ENCODE results near the gene DAP. TPM values are rescaled to one million over a fixed set of nuclear protein-coding genes. Genes with fewer than 3 reads are reported as not detected.

Gene DAP
- total and polyA plus RNA-seq, 10 of the 15 experiments (the other 5 are each of a cell fraction or from before 2014, with no cell fraction given) = 12.9 to 130 (median 49.9) TPM

- TF ChIP-seq FOS (IDR thresholded peaks at IDR 0.05; ENCODE audit: borderline replicate concordance, extremely low read depth, insufficient read length) = peak; percentile 2
- TF ChIP-seq PML (IDR thresholded peaks at IDR 0.05; ENCODE audit: low read length) = no peak
- peak; percentile 82 for TF ChIP-seq POLR2AphosphoS5 (IDR thresholded peaks at IDR 0.05; ENCODE audit: low read length)
- TF ChIP-seq ETV6 (conservative IDR thresholded peaks at IDR 0.05 in 1 of 2, IDR thresholded peaks at IDR 0.05 in 1 of 2; ENCODE audit: borderline replicate concordance in 1 of 2, low read depth in 1 of 2) = peak in 1 of 2 experiments; percentile 96; a peak in 2 of 4 replicates
- no peak for TF ChIP-seq SIN3A (IDR thresholded peaks at IDR 0.05; ENCODE audit: low read depth, low read length)
- TF ChIP-seq, protein P1, sequence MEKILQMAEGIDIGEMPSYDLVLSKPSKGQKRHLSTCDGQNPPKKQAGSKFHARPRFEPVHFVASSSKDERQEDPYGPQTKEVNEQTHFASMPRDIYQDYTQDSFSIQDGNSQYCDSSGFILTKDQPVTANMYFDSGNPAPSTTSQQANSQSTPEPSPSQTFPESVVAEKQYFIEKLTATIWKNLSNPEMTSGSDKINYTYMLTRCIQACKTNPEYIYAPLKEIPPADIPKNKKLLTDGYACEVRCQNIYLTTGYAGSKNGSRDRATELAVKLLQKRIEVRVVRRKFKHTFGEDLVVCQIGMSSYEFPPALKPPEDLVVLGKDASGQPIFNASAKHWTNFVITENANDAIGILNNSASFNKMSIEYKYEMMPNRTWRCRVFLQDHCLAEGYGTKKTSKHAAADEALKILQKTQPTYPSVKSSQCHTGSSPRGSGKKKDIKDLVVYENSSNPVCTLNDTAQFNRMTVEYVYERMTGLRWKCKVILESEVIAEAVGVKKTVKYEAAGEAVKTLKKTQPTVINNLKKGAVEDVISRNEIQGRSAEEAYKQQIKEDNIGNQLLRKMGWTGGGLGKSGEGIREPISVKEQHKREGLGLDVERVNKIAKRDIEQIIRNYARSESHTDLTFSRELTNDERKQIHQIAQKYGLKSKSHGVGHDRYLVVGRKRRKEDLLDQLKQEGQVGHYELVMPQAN (conservative IDR thresholded peaks at IDR 0.05) = 0 out of 2 replicates have a peak, but pooled peaks have one; percentile 50
- TF ChIP-seq CBFB (IDR thresholded peaks at IDR 0.05; ENCODE audit: low read depth) = peak; percentile 75; the same call in 1 of the 2 replicates
- 0 out of 2 replicates have a peak, but pooled peaks have one; percentile 57 for TF ChIP-seq RCOR1 (conservative IDR thresholded peaks at IDR 0.05; ENCODE audit: low read depth, low read length)
- TF ChIP-seq RELA (IDR thresholded peaks at IDR 0.05; ENCODE audit: borderline replicate concordance, partially characterized antibody) = peak; percentile 60
- peak; percentile 5; the same call in 1 of the 2 replicates for TF ChIP-seq RAD21 (IDR thresholded peaks at IDR 0.05; ENCODE audit: insufficient read depth, low read depth, low read length)
- TF ChIP-seq JUND (IDR thresholded peaks at IDR 0.05; ENCODE audit: low read depth, low read length) = peak; percentile 81
- TF ChIP-seq NR2C1 (IDR thresholded peaks at IDR 0.05) = no peak
- TF ChIP-seq, protein P2, sequence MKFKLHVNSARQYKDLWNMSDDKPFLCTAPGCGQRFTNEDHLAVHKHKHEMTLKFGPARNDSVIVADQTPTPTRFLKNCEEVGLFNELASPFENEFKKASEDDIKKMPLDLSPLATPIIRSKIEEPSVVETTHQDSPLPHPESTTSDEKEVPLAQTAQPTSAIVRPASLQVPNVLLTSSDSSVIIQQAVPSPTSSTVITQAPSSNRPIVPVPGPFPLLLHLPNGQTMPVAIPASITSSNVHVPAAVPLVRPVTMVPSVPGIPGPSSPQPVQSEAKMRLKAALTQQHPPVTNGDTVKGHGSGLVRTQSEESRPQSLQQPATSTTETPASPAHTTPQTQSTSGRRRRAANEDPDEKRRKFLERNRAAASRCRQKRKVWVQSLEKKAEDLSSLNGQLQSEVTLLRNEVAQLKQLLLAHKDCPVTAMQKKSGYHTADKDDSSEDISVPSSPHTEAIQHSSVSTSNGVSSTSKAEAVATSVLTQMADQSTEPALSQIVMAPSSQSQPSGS (IDR thresholded peaks at IDR 0.05; ENCODE audit: low read length) = no peak
- peak; percentile 80; the same call in 1 of the 2 replicates for TF ChIP-seq BACH1 (IDR thresholded peaks at IDR 0.05; ENCODE audit: borderline replicate concordance)
- TF ChIP-seq HDAC2 (IDR thresholded peaks at IDR 0.05) = no peak
- peak; percentile 96 for TF ChIP-seq EED (IDR thresholded peaks at IDR 0.05; ENCODE audit: low read depth)
- no peak for TF ChIP-seq NFYB (IDR thresholded peaks at IDR 0.05; ENCODE audit: insufficient read depth, low read depth, low read length)
- peak; percentile 73 for TF ChIP-seq MEF2A (IDR thresholded peaks at IDR 0.05; ENCODE audit: insufficient read depth, low read depth, low read length)
- peak; percentile 96 for TF ChIP-seq CREM (IDR thresholded peaks at IDR 0.05; ENCODE audit: low read depth)
- TF ChIP-seq ZBED1 (IDR thresholded peaks at IDR 0.05; ENCODE audit: borderline replicate concordance) = peak; percentile 82; the same call in 1 of the 2 replicates
- TF ChIP-seq SUZ12 (IDR thresholded peaks at IDR 0.05; ENCODE audit: unreplicated experiment) = no peak
- TF ChIP-seq BRCA1 (IDR thresholded peaks at IDR 0.05; ENCODE audit: low read depth, low read length) = no peak
- TF ChIP-seq ZNF384 (IDR thresholded peaks at IDR 0.05; ENCODE audit: borderline replicate concordance, low read depth, low read length) = no peak
- TF ChIP-seq PAX8 (IDR thresholded peaks at IDR 0.05) = no peak
- TF ChIP-seq RB1 (IDR thresholded peaks at IDR 0.05; ENCODE audit: borderline replicate concordance) = no peak
- no peak for TF ChIP-seq SREBF2 (IDR thresholded peaks at IDR 0.05; ENCODE audit: low read length)
Measured at GRCh38 chr5:10635257-10635866, 125.7 kb downstream of the DAP start (continued).

Measured in GM12878 (cell line).